ENCODE results near the gene MIGA1. TPM values are rescaled to one million over a fixed set of nuclear protein-coding genes. Genes with fewer than 3 reads are reported as not detected.
"Not testable (repeated sequence)": the region's sequence is repeated elsewhere in the genome, so short reads cannot be mapped to it uniquely, and the experiment has no call there.

Gene MIGA1
- polyA plus RNA-seq, 1 donor, result 10.0 TPM

- DNase-seq, result no peak
Observed at GRCh38 chr1:77797991-77798390, 18.5 kb downstream of the MIGA1 start.

GRCh38 chr1:77802026-77802425 is 22.6 kb downstream of the MIGA1 start:
- DNase-seq, result no peak

GRCh38 chr1:77803371-77803770 is 23.9 kb downstream of the MIGA1 start:
- no peak for DNase-seq

- DNase-seq, result not testable (repeated sequence)
Observed at GRCh38 chr1:77809787-77810462, 30.5 kb downstream of the MIGA1 start.

GRCh38 chr1:77811589-77811988 is 32.1 kb downstream of the MIGA1 start:
- DNase-seq, result not testable (repeated sequence)

- DNase-seq, result no peak
Observed at GRCh38 chr1:77817368-77818209, 38.1 kb downstream of the MIGA1 start.

GRCh38 chr1:77820121-77820520 is 40.7 kb downstream of the MIGA1 start:
- no peak for DNase-seq

GRCh38 chr1:77824079-77824478 is 44.6 kb downstream of the MIGA1 start:
- no peak for DNase-seq

GRCh38 chr1:77824694-77825093 is 45.2 kb downstream of the MIGA1 start:
- DNase-seq, result no peak

GRCh38 chr1:77825131-77825709 is 45.8 kb downstream of the MIGA1 start:
- peak; percentile 35 for DNase-seq

- DNase-seq, result not testable (repeated sequence)
Observed at GRCh38 chr1:77826851-77827250, 47.4 kb downstream of the MIGA1 start.

- DNase-seq, result no peak
Observed at GRCh38 chr1:77828098-77828497, 48.6 kb downstream of the MIGA1 start.

- no peak for DNase-seq
Observed at GRCh38 chr1:77829851-77830250, 50.4 kb downstream of the MIGA1 start.

GRCh38 chr1:77830946-77831345 is 51.5 kb downstream of the MIGA1 start:
- DNase-seq, result no peak

GRCh38 chr1:77831566-77831965 is 52.1 kb downstream of the MIGA1 start:
- DNase-seq, result no peak

- DNase-seq, result peak; percentile 68
Observed at GRCh38 chr1:77831976-77832711, 52.7 kb downstream of the MIGA1 start.

GRCh38 chr1:77832901-77833300 is 53.5 kb downstream of the MIGA1 start:
- DNase-seq, result peak; percentile 67

GRCh38 chr1:77833521-77834100 is 54.2 kb downstream of the MIGA1 start:
- DNase-seq, result no peak

- peak; percentile 78 for DNase-seq
Observed at GRCh38 chr1:77834771-77835334, 55.4 kb downstream of the MIGA1 start.

- no peak for DNase-seq
Observed at GRCh38 chr1:77841574-77841973, 62.1 kb downstream of the MIGA1 start.

- peak; percentile 36 for DNase-seq
Observed at GRCh38 chr1:77845951-77846350, 66.5 kb downstream of the MIGA1 start.

GRCh38 chr1:77846966-77847365 is 67.5 kb downstream of the MIGA1 start:
- no peak for DNase-seq
